ENCODE measurements around the gene MOV10L1. TPM values are rescaled to one million over a fixed set of nuclear protein-coding genes. Genes with fewer than 3 reads are reported as not detected.

Gene MOV10L1
- total RNA-seq, 2 experiments from 2014 or later = not detected

- Mint-ChIP-seq H3K36me3 (ENCODE audit: low read depth) (no peaks in the 10 kb centered on the region), H3K4me3 (no peak overlapping the region), H3K27ac (no peak overlapping the region), H3K27me3 (peaks cover 30% of the 10 kb centered on the region), H3K4me1 (ENCODE audit: low read depth) (peaks cover under 1% of the 10 kb centered on the region), H3K9me3 (no peaks in the 10 kb centered on the region)
- Histone ChIP-seq H3K4me3 (ENCODE audit: low read length) (no peak overlapping the region), H3K4me1 (ENCODE audit: insufficient read depth, low read length) (peaks cover 12% of the 10 kb centered on the region), H3K9me3 (ENCODE audit: control insufficient read depth in 1 of 2, insufficient read depth in 1 of 2, low read length in 2 of 2) (no peaks in the 10 kb centered on the region), H3K36me3 (ENCODE audit: insufficient read depth, low read length) (no peaks in the 10 kb centered on the region), H3K27ac (ENCODE audit: low read depth in 1 of 2, low read length in 2 of 2) (no peak overlapping the region), H3K27me3 (ENCODE audit: control insufficient read depth in 1 of 2, insufficient read depth in 2 of 2, low read length in 2 of 2) (peaks cover 7 to 9% of the 10 kb centered on the region in 2 experiments)
- ATAC-seq (ENCODE audit: poor library complexity) = no peak
- DNase-seq = no peak
- ChIA-PET POLR2A (no interaction called here), CTCF (interaction anchor here (0.6 kb wide), 1 partner anchor 257 kb away, joined by 3 read pairs; no protein-coding TSS in a partner anchor)
- intact Hi-C loops (cut with DNase I, micrococcal nuclease) = no loop called here
- no peak for TF ChIP-seq CTCF (IDR thresholded peaks at IDR 0.05)
Measured at GRCh38 chr22:50111056-50111455, 21.2 kb downstream of the MOV10L1 start.

- CTCF ChIA-PET = no interaction called here
- DNase-seq (peak in 1 of 14 experiments; percentile 16), ATAC-seq (ENCODE audit: poor library complexity) (no peak)
- H3K27ac Mint-ChIP-seq = no peak overlapping the region
- no peak overlapping the region for H3K4me3 ChIP-seq (ENCODE audit: low read length)
- no peak for TF ChIP-seq CTCF (IDR thresholded peaks at IDR 0.05)
- no peaks in the 10 kb centered on the region for H3K9me3 Mint-ChIP-seq
- intact Hi-C loops (cut with DNase I, micrococcal nuclease) = no loop called here
- H3K4me3 Mint-ChIP-seq = no peak overlapping the region
- no peaks in the 10 kb centered on the region for H3K9me3 ChIP-seq (ENCODE audit: control insufficient read depth in 1 of 2, insufficient read depth in 1 of 2, low read length in 2 of 2)
- H3K27me3 Mint-ChIP-seq = peaks cover 30% of the 10 kb centered on the region
- POLR2A ChIA-PET = no interaction called here
- H3K4me1 ChIP-seq (ENCODE audit: insufficient read depth, low read length) = peaks cover 12% of the 10 kb centered on the region
- no peaks in the 10 kb centered on the region for H3K36me3 ChIP-seq (ENCODE audit: insufficient read depth, low read length)
- H3K4me1 Mint-ChIP-seq (ENCODE audit: low read depth) = no peaks in the 10 kb centered on the region
- no peak overlapping the region for H3K27ac ChIP-seq (ENCODE audit: low read depth in 1 of 2, low read length in 2 of 2)
- peaks cover 7 to 9% of the 10 kb centered on the region in 2 experiments for H3K27me3 ChIP-seq (ENCODE audit: control insufficient read depth in 1 of 2, insufficient read depth in 2 of 2, low read length in 2 of 2)
- no peaks in the 10 kb centered on the region for H3K36me3 Mint-ChIP-seq (ENCODE audit: low read depth)
Measured at GRCh38 chr22:50112151-50113118, 22.6 kb downstream of the MOV10L1 start.

GRCh38 chr22:50114221-50115021 lies 24.6 kb downstream of the MOV10L1 start:
- Histone ChIP-seq H3K4me3 (ENCODE audit: low read length) (no peak overlapping the region), H3K9me3 (ENCODE audit: control insufficient read depth in 1 of 2, insufficient read depth in 1 of 2, low read length in 2 of 2) (no peaks in the 10 kb centered on the region), H3K27me3 (ENCODE audit: control insufficient read depth in 1 of 2, insufficient read depth in 2 of 2, low read length in 2 of 2) (peaks cover 7% of the 10 kb centered on the region in 2 experiments), H3K4me1 (ENCODE audit: insufficient read depth, low read length) (peaks cover 12% of the 10 kb centered on the region), H3K36me3 (ENCODE audit: insufficient read depth, low read length) (no peaks in the 10 kb centered on the region), H3K27ac (ENCODE audit: low read depth in 1 of 2, low read length in 2 of 2) (no peak overlapping the region)
- CTCF ChIA-PET = interaction anchor here (0.7 kb wide), 1 partner anchor 109 kb away, joined by 3 read pairs; no protein-coding TSS in a partner anchor
- peaks cover 30% of the 10 kb centered on the region for H3K27me3 Mint-ChIP-seq
- H3K36me3 Mint-ChIP-seq (ENCODE audit: low read depth) = no peaks in the 10 kb centered on the region
- POLR2A ChIA-PET = no interaction called here
- ATAC-seq (ENCODE audit: poor library complexity) = no peak
- no peak overlapping the region for H3K4me3 Mint-ChIP-seq
- no peak overlapping the region for H3K27ac Mint-ChIP-seq
- DNase-seq = no peak
- no peaks in the 10 kb centered on the region for H3K4me1 Mint-ChIP-seq (ENCODE audit: low read depth)
- intact Hi-C loops (cut with DNase I, micrococcal nuclease) = no loop called here
- H3K9me3 Mint-ChIP-seq = no peaks in the 10 kb centered on the region
- no peak for TF ChIP-seq CTCF (IDR thresholded peaks at IDR 0.05)
